Measurements from ENCODE around the gene ALDH1L1. TPM values are rescaled to one million over a fixed set of nuclear protein-coding genes. Genes with fewer than 3 reads are reported as not detected.

The ALDH1L1 gene
- total RNA-seq, 4 donors from 2014 or later: 43.5 to 108 (median 69.0) TPM

Other genes with a start within 250 kb of the ALDH1L1 start
- gene ROPN1B, start 211.4 kb downstream of the ALDH1L1 start, total RNA-seq: 1 to 10 TPM in 1 of 4 donors, under 1 TPM in 1, not detected in 2; 0.66 to 1.3 TPM
- gene SLC41A3, start 96.5 kb downstream of the ALDH1L1 start, total RNA-seq: 10 to 100 TPM; 43.1 to 76.2 (median 56.7) TPM
- 100 to 1,000 TPM in 2 of 4 donors, 10 to 100 TPM in 2; 75.1 to 157 (median 106) TPM for gene KLF15, start 176.8 kb upstream of the ALDH1L1 start, total RNA-seq
- gene CFAP100, start 214.3 kb upstream of the ALDH1L1 start, total RNA-seq: not detected